SHP77 treated with DMSO at 0.1 percent for 48 hours (cell line): Measurements from ENCODE around the gene MYH14.
"Not testable (repeated sequence)": the region's sequence is repeated elsewhere in the genome, so short reads cannot be mapped to it uniquely, and the experiment has no call there.

ENCODE experiments used
- DNase-seq: peaks from one replicate; lab custom pipeline; 2025; lab: John Stamatoyannopoulos, UW

MYH14 gene

DNA sequence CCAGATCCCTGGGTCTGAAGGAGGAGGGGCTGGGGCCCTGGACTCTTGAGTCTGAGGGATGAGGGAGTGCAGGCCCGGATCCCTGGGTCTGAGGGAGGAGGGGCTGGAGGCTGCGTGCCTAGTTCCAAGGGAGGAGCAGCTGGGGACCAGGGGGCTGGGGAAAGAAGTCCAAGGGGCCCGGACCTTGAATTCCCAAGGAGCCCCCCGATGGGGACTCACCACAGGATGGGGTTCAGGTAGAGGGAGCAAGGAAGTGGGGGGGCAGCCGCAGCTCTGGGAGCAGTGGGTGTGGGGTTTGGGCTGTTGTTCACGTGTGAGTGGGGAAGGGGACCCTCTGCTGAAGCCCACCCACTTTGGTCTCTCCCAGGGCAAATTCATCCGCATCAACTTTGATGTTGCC, 23.1 kb downstream of the MYH14 start:
- DNase-seq = no peak

DNA sequence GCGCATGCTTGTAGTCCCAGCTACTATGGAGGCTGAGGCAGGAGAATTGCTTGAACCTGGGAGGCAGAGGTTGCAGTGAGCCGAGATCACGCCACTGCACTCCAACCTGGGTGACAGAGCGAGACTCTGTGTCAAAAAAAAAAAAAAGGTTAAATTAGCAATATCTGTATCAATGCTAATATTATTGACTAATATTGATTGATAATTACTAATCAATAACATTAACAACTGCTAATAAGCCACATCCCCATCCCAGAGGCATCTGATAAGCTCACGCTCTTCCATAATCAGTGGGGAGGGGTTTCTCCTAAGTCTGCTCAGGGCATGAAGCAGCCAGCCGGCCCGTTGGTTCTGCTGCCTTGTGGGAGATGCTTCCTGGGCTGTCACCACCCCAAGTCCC, 24.7 kb downstream of the MYH14 start:
- DNase-seq = not testable (repeated sequence)

DNA sequence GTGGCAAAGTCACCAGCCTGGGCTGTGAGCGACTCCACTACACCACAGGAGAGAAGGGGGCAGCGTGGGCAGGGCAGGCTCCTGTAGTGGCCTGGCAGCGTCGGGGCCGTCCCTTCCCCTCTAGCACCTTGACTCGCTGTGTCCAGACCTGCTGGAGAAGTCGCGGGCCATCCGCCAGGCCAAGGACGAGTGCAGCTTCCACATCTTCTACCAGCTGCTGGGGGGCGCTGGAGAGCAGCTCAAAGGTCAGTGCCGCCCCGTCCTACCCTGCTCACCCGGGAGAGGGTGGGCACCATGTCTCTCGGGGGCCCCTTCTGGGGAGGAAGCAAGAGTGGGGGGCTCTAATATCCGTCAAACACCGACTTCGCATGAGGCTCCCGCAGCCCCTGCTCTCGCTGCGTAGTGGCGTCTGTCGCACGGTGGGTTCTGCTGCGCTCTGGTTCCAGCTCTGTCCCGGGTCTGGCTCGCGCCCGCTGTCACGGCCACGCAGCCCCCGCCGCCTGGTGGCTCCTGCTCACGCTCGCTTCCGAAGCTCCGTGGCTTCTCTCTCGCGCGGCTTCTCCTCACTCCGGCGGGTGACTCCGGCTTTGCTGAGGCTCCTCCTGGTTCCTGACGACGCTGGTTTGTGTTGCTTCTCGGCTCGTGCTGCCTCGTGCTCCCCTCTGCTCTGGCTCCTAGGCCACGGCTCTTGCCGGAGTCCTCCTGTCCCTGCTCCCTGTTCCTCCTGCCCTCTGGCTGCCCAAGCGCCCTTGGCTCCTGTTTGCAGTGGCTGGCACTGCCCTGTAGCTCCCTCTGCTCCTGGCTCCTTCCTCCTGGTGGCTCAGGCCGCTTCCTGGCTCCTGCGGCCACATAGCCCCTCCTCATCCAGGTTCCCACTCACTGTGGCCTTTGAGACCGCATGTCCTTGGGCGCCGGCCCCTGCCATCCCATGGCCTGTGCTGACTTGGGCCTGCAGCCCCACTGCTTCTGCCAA, 27.2 kb downstream of the MYH14 start:
- DNase-seq = no peak

DNA sequence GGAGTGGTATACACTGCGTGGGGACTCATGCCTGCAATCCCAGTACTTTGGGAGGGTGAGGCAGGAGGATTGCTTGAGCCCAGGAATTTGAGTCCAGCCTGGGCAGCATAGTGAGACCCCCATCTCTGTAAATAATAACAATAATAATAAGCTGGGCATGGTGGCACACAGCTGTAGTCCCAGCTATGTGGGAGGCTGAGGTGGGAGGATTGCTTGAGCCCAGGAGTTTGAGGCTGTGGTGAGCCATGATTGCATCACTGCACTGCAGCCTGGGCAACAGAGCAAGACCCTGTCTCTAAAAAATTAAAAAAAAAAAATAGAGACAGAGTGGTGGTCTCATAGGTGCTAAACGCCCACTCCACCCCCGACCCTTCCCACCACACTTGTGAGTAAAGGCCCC, 28.0 kb downstream of the MYH14 start:
- DNase-seq = not testable (repeated sequence)

DNA sequence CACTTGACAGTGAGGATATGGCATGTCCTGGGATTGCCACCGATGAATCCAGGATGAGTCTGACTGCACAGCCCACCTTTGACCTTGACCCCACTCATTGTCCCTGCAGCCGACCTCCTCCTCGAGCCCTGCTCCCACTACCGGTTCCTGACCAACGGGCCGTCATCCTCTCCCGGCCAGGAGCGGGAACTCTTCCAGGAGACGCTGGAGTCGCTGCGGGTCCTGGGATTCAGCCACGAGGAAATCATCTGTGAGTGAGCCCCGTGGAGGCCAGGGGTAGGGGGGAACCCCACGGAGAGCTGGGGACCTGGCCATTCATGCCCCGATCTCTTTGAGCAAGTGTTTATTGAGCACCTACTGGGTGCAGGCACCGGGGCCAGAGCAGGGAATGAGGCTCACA, 28.4 kb downstream of the MYH14 start:
- no peak for DNase-seq

DNA sequence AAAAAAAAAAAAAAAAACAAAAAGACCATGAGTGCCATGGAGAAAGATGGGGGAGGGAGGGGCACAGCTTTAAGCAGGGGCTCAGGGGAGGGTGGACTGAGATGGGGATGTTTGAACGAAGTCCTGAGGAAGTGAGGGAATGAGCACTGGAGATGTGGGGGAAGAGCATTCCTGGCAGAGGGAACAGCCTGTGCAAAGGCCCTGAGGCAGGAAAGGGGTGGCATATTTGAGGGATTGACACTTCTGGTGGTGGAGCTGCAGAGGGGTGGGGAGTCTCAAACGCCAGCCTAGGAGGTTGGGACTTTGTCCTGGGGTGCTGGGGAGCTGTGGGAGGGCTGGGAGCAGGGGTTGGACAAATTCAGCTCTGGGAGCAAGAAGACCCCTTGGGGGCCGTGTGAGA, 29.2 kb downstream of the MYH14 start:
- DNase-seq = no peak

DNA sequence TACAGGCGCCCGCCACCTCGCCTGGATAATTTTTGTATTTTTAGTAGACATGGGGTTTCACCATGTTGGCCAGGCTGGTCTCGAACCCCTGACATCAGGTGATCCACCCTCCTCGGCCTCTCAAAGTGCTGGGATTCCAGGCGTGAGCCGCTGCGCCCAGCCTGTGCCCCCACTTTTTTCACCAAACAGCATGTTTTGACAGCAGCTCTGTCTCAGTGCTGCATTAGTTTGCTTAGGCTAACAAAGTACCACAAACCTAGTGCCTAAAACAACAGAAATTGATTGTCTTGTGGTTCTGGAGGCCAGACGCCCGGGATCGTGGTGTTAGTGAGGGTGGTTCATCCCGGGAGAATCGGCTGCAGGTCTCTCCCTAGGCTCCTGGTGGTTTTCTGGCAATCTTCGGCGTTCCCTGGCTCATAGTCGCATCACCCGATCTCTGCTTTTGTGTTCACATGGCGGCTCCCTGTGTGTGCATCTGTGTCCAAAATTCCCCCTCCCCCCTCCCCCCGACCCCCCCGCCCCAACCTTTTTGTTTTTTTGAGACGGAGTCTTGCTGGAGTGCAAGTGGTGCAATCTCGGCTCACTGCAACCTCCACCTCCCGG, 30.0 kb downstream of the MYH14 start:
- DNase-seq = no peak

DNA sequence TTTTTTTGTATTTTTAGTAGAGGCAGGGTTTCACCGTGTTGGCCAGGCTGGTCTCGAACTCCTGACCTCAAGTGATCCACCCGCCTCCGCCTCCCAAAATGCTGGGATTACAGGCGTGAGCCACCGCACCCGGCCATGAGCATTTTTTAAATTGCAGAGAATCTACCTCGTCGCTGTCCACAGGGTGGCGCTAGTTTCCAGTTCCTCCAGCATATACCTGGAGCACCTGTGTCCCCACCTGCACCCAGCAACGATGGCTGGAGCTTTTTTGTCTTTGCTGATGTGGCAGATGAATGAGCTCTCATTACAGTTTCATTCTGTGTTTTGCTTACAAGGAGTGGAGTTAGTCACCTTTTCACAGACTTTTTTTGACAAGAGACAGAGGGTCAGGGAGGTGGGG, 34.1 kb downstream of the MYH14 start:
- not testable (repeated sequence) for DNase-seq

DNA sequence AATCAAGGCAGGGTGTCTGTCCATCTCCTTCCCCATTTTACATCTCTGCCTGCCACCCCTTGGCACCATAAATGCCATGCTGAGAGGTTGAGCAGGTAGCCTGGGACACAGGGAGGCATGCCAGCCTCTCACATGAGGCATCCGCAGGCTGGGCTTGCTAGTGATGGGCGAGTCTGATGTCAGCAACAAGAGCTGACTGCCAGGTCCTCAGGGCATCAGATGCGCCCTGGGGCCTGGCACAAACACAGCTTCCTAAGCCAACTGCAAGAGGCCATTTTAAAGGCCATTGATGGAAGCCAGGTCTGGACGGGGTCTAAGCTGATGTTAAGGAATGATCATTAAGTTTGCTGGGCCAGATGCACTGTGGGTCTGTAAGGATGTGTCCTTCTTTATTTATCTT, 34.6 kb downstream of the MYH14 start:
- no peak for DNase-seq

DNA sequence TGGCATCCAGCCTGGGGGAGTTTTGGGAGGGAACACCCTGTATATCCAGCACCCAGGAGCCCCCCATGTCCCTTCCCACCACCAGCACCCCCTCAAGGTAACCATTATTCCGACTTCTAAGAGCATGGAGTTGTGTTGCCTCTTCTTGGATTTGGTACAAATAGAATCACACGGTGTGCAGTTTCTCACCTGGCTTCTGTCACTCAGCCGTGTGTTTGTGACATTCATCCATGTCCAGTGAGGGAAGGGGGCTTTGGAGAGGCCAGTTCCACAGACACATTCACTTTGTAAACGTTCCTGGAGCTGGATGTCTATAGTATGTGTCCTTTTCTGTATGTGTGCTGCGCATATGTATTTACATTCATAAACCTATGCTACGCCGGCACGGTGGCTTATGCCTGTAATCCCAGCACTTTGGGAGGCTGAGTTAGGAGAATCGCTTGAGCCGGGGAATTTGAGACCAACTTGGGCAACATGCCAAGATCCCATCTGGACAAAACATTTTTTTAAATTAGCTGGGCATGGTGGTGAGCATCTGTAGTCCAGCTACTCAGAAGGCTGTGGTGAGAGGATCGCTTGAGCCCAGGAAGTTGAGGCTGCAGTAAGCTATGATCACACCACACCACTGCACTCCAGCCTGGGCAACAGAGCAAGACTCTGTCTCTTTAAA, 36.6 kb downstream of the MYH14 start:
- DNase-seq = no peak

DNA sequence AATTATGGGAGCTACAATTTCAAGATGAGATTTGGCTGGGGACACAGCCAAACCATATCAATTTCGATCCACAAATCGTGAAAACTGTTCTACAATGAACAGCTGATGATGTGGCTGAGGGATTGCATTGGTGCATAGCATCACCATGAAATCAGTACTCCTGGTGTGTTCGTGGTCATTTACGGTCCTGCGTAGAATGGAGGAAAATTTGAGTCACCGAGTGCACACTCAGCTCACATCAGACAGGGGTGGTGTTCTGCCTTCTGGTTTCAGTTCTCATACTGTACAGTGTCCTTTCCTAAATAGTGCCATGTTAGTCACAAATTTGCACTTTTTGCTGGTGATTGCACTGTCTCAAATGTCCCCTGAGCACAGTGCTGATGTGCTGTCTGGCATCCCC, 39.2 kb downstream of the MYH14 start:
- DNase-seq = no peak

DNA sequence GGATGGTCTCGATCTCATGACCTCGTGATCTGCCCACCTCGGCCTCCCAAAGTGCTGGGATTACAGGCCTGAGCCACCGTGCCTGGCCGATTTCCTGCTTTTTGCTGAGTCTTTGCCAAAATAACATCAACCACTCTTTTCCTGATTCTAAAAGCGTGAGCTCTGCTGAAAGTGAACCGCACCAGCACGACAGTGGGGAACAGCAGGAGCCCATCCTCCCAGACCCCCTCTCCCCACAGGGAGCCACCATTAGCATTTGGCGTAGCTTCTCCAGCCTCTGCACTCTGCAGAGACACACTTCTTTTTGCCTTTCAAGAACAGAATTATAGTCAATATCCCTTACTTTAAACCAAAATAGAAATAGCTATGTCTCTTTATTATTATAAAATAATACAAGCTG, 41.3 kb downstream of the MYH14 start:
- DNase-seq = no peak

DNA sequence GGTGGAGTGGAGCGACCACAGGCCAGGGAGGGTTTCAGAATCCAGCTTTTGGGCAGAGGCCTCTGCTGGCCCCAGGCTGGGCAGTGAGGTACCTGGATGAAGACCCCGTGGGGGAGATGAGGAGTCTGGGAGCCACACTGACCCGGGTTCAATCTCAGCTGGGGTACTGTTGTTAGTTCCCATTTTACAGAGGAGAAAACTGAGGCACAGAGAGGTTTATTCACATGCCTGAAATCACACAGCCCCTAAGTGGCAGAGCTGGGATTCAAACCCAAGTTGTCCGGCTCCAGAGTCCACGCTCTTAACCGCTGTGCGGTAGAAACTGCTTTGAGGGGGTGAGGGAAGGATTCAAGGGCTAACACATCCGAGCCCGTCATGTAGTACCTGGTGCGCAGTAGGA, 45.0 kb downstream of the MYH14 start:
- DNase-seq = no peak

DNA sequence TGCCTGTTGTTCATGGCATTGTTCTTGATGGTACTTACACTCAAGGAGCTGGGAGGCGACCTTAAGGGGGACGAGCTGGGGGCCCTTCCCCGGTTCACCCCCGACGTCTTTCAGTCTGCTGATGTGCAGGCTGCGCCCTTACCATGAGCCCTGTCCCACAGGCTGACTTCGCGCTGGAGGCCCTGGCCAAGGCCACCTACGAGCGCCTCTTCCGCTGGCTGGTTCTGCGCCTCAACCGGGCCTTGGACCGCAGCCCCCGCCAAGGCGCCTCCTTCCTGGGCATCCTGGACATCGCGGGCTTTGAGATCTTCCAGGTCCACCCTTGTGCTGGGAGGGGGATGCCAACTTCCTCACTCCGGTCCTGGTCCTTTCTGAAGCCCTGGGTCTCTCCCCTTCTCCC, 45.4 kb downstream of the MYH14 start:
- DNase-seq = no peak

DNA sequence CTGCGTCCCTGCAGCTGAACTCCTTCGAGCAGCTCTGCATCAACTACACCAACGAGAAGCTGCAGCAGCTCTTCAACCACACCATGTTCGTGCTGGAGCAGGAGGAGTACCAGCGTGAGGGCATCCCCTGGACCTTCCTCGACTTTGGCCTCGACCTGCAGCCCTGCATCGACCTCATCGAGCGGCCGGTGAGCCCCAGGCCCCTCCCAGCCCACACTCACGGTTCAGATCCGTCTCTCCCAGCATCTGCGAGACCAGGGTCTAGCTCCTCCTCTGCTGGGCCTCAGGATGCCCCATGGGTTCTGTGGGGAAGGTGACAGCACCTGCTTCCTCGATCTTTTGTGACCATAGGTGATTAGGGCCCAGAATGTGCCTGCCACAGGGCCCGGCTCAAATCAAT, 46.2 kb downstream of the MYH14 start:
- DNase-seq = no peak

DNA sequence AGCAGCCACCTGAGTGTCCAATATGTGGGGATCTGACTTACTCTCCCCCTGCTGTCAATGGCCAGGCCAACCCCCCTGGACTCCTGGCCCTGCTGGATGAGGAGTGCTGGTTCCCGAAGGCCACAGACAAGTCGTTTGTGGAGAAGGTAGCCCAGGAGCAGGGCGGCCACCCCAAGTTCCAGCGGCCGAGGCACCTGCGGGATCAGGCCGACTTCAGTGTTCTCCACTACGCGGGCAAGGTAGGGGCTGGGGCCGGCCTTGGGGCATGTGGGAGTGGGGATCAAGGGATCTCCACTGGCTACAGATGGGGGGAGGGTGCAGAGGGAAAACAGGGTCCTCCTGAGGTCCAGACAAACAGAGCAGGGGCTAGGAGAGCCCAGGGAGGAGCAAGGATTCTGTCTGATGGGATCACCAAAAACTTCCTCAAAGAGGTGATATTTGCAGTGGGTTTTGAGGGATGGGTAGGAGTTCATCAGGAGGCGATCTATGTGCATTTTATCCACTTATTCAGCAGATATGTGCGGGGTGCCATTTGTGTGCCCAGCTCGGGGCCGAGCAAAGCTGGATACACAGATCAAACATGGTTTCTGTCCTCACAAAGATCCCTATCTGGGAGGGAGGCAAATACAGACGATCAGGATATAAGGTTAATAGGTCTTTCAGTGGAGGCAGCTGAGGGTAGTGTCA, 47.2 kb downstream of the MYH14 start:
- DNase-seq = no peak

DNA sequence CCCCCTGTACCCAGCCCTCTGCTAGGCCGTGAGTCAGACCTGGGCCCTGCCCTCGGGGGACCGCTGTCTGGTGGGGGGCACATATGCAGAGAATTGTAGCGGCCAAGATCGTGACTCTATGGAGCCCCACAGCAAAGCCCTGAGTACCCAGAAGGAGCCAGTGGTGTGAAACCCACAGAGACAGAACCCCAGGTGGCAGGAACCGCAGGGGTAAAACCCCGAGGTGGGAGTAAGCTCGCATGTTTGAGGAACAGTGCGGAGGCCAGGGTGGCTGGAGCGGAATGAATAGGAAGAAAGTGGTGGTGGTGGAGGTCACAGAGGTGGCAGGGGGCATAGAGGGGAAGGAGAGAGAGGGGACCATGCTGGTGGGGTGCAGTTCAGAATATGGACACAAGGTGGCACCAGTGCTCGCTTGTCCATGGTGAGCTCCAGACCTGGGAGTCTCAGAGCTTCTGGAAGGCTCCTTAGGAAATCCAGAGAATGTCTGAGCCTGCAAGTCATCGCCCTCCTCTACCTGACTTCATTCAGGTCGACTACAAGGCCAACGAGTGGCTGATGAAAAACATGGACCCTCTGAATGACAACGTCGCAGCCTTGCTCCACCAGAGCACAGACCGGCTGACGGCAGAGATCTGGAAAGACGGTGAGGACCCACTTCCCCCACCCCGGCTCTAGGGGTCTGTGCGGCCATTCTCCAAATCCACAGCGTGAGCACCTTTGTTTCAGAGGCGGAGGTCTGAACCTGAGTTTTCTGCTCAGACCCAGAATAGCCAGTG, 48.9 kb downstream of the MYH14 start:
- no peak for DNase-seq

DNA sequence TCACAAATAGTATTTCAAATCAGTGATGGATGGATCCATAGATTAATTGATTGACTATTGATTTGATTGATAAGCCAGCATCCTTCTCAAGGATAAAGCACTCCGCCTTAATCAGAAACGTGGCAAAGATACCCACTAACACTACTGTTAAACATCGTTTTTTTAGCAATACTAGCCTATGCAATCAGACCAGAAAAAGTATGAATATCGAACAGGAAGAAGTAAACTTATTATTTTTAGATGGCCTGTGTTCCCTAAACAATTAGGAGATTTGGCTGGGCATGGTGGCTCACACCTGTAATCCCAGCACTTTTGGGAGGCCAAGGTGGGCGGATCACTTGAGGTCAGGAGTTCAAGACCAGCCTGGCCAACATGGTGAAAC, 49.5 kb downstream of the MYH14 start:
- no peak for DNase-seq

DNA sequence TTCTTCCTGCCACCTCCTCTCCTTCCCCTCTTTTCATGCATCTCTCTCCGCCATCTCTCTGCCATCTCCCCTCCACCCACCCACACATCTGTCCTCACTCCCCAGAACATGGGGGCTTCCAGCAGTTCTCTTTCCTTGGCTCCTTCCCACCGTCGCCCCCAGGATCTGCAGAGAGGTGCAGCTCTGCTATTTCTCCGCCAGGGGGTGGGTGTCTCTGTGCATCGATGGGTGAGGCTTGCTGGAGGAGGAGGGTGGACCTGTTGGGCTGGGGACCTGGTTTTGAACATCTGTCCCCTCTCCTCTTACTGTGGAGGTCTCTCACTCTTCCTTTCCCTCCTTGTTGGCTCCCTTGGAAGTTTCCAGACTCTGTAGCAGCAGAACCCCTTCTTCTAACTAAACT, 51.7 kb downstream of the MYH14 start:
- no peak for DNase-seq

DNA sequence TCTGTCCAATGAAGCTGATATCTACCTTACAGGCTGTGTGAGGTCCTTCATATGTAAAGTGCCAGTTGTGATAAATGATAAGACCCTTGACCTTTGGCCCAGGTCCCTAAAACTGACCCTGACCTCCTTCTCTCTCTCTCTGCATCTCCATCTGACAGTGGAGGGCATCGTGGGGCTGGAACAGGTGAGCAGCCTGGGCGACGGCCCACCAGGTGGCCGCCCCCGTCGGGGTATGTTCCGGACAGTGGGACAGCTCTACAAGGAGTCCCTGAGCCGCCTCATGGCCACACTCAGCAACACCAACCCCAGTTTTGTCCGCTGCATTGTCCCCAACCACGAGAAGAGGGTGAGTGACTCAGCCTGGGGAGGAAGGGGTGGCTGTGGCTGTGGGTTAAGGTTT, 53.7 kb downstream of the MYH14 start:
- no peak for DNase-seq

DNA sequence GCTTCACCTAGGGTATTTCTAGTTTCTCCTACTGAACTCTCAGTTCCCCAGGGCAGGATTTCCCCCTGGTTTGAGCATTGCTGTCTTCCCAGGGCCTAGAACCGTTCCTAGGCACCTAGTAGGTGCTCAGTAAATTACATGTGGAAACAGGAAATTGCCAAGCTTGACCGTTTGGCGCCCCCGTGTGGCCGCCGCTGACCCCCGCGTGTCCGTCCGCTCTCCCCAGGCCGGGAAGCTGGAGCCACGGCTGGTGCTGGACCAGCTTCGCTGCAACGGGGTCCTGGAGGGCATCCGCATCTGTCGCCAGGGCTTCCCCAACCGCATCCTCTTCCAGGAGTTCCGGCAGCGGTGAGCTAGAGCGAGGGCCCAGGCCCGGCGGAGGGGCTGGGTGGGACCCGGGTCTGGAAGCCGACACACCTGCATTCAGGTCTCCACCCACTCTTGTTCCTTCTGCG, 55.5 kb downstream of the MYH14 start:
- no peak for DNase-seq
